Sigmoid colon (tissue), 4 donors: Measurements from ENCODE around the gene PGM1.

Experiments used
- EP300 ChIP-seq, 4 donors: sonication (generic); formaldehyde crosslinking; IDR thresholded peaks; one replicate each; pipeline ENCODE4 v1.6.1; 2017; ENCODE audit warnings: antibody characterized with exemption in 4 of 4
- POLR2A ChIP-seq, 2 donors: fragments of 450-650 bp; IDR thresholded peaks; one replicate each; pipeline ENCODE4 v1.6.1; 2016; ENCODE audit warnings: antibody characterized with exemption in 2 of 2, mild to moderate bottlenecking in 2 of 2, moderate library complexity in 2 of 2
- POLR2AphosphoS5 ChIP-seq, 4 donors: sonication (generic); formaldehyde crosslinking; IDR thresholded peaks; one replicate each; pipeline ENCODE4 v1.6.1; 2017; ENCODE audit warnings: antibody characterized with exemption in 4 of 4
- TF ChIP-seq, protein P1 (sequence below), 4 experiments: fragments of 450-650 bp in 3 of 4; fragments of 200-600 bp in 1 of 4; IDR thresholded peaks; one replicate each; pipeline ENCODE4 v1.5.1; 2016 to 2019; ENCODE audit warnings: antibody characterized with exemption in 4 of 4, mild to moderate bottlenecking in 3 of 4, moderate library complexity in 2 of 4

- TF ChIP-seq EP300 (IDR thresholded peaks at IDR 0.05) (peak in 1 of 4 donors; percentile 38), POLR2AphosphoS5 (IDR thresholded peaks at IDR 0.05) (peak; percentile 31 to 63 (median 60)), POLR2A (IDR thresholded peaks at IDR 0.05) (no peak)
- TF ChIP-seq, protein P1, sequence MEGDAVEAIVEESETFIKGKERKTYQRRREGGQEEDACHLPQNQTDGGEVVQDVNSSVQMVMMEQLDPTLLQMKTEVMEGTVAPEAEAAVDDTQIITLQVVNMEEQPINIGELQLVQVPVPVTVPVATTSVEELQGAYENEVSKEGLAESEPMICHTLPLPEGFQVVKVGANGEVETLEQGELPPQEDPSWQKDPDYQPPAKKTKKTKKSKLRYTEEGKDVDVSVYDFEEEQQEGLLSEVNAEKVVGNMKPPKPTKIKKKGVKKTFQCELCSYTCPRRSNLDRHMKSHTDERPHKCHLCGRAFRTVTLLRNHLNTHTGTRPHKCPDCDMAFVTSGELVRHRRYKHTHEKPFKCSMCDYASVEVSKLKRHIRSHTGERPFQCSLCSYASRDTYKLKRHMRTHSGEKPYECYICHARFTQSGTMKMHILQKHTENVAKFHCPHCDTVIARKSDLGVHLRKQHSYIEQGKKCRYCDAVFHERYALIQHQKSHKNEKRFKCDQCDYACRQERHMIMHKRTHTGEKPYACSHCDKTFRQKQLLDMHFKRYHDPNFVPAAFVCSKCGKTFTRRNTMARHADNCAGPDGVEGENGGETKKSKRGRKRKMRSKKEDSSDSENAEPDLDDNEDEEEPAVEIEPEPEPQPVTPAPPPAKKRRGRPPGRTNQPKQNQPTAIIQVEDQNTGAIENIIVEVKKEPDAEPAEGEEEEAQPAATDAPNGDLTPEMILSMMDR (IDR thresholded peaks at IDR 0.05): peak; percentile 62 to 82 (median 68)
Observed at GRCh38 chr1:63691701-63692425, 98.7 kb downstream of the PGM1 start.
